HG02610 (cell line): Measurements from ENCODE around the gene ADAMTS19.
"Not testable (repeated sequence)": the region's sequence is repeated elsewhere in the genome, so short reads cannot be mapped to it uniquely, and the experiment has no call there.

Source experiments
- ATAC-seq: cut with Tn5 transposase; IDR thresholded peaks from one replicate; pipeline ENCODE4 v1.9.1; 2021; ENCODE audit warnings: mild to moderate bottlenecking, moderate library complexity; ENCODE audit not compliant: unreplicated experiment

ADAMTS19 gene

GRCh38 chr5:129459777-129460671, at the start of gene ADAMTS19:
ADAMTS19 (plus strand) TSS chr5:129460298; CDS start chr5:129460392, 94 bp downstream.
- ATAC-seq, result no peak

GRCh38 chr5:129410488-129410887, 49.6 kb upstream of the ADAMTS19 start:
- ATAC-seq, result no peak

- no peak for ATAC-seq
Observed at GRCh38 chr5:129412721-129413120, 47.4 kb upstream of the ADAMTS19 start.

GRCh38 chr5:129413570-129413969, 46.5 kb upstream of the ADAMTS19 start:
- ATAC-seq, result no peak

- ATAC-seq, result no peak
Observed at GRCh38 chr5:129419292-129419691, 40.8 kb upstream of the ADAMTS19 start.

GRCh38 chr5:129425031-129425430, 35.1 kb upstream of the ADAMTS19 start:
- no peak for ATAC-seq

- ATAC-seq, result no peak
Observed at GRCh38 chr5:129426071-129426470, 34.0 kb upstream of the ADAMTS19 start.

GRCh38 chr5:129428636-129429035, 31.5 kb upstream of the ADAMTS19 start:
- not testable (repeated sequence) for ATAC-seq

GRCh38 chr5:129431406-129431805, 28.7 kb upstream of the ADAMTS19 start:
- no peak for ATAC-seq

GRCh38 chr5:129438322-129438721, 21.8 kb upstream of the ADAMTS19 start:
- ATAC-seq, result no peak

- ATAC-seq, result no peak
Observed at GRCh38 chr5:129440424-129440823, 19.7 kb upstream of the ADAMTS19 start.

- no peak for ATAC-seq
Observed at GRCh38 chr5:129441096-129441495, 19.0 kb upstream of the ADAMTS19 start.

- peak; percentile 71 for ATAC-seq
Observed at GRCh38 chr5:129445379-129445778, 14.7 kb upstream of the ADAMTS19 start.

GRCh38 chr5:129447968-129448367, 12.1 kb upstream of the ADAMTS19 start:
- no peak for ATAC-seq

GRCh38 chr5:129448654-129449053, 11.4 kb upstream of the ADAMTS19 start:
- ATAC-seq, result no peak

GRCh38 chr5:129454461-129454860, 5.6 kb upstream of the ADAMTS19 start:
- ATAC-seq, result no peak

GRCh38 chr5:129459450-129459776, 685 bp upstream of the ADAMTS19 start:
- ATAC-seq, result no peak

GRCh38 chr5:129460672-129460935, 506 bp downstream of the ADAMTS19 start:
- no peak for ATAC-seq

- peak; percentile 66 for ATAC-seq
Observed at GRCh38 chr5:129460936-129461710, 1.0 kb downstream of the ADAMTS19 start.

GRCh38 chr5:129461711-129462332, 1.7 kb downstream of the ADAMTS19 start:
- no peak for ATAC-seq

- no peak for ATAC-seq
Observed at GRCh38 chr5:129465776-129466344, 5.8 kb downstream of the ADAMTS19 start.
